Nucleus accumbens (tissue), 56 donors: ENCODE measurements around the gene SSX2IP.

Experiments
- DNase-seq, 56 donors: peaks; one replicate each; lab custom pipeline; 2025; lab: John Stamatoyannopoulos, UW

SSX2IP gene

DNA sequence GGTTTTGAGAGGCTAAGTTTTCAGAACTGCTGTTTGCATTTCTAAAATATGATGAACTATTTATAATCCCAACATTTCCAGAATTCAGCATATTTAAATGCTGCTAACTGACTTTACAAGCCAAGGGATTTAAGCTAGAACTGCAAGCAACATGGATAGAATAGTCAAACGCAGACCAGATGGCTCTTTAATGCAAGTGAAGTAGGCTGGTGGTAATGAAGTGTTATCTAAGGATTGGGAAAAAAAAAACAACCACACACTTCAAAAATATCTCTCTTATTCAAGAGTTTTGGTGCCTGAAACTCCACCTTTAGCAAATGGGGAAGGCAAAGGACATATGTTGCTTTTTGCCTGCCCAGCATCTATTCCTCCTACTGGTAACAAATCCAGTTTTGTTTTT is 20.9 kb upstream of the SSX2IP start:
- no peak for DNase-seq

- no peak for DNase-seq
These were observed 18.9 kb upstream of the SSX2IP start for GRCh38 chr1:84709131-84709530.

GRCh38 chr1:84708031-84708430 is 17.8 kb upstream of the SSX2IP start:
- no peak for DNase-seq

- DNase-seq, result no peak
These were observed 15.3 kb upstream of the SSX2IP start for GRCh38 chr1:84705513-84705912.

- no peak for DNase-seq
These were observed 14.7 kb upstream of the SSX2IP start for GRCh38 chr1:84704872-84705417.

DNA sequence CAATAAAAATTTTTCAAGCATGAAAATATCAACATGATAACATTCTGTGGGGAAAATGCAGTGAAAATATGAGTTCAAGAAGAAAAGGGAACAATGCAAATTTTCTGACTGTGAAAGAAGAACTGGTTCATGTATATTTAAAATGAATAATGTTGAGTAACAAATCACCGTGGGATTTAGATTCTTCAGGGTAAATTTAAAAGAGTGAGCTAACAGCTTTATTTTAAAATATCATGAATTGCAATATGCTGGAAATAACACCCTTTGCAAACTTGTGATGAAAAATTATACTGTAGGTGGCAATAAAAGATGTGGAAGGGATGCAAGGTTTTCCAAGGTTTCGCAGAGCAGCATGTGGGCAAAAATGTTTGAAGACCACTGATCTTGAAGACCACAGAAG is 13.2 kb upstream of the SSX2IP start:
- no peak for DNase-seq

GRCh38 chr1:84702143-84702542 is 11.9 kb upstream of the SSX2IP start:
- no peak for DNase-seq

GRCh38 chr1:84701376-84701775 is 11.1 kb upstream of the SSX2IP start:
- DNase-seq, result no peak

- DNase-seq, result no peak
These were observed 9.8 kb upstream of the SSX2IP start for GRCh38 chr1:84700070-84700469.

DNA sequence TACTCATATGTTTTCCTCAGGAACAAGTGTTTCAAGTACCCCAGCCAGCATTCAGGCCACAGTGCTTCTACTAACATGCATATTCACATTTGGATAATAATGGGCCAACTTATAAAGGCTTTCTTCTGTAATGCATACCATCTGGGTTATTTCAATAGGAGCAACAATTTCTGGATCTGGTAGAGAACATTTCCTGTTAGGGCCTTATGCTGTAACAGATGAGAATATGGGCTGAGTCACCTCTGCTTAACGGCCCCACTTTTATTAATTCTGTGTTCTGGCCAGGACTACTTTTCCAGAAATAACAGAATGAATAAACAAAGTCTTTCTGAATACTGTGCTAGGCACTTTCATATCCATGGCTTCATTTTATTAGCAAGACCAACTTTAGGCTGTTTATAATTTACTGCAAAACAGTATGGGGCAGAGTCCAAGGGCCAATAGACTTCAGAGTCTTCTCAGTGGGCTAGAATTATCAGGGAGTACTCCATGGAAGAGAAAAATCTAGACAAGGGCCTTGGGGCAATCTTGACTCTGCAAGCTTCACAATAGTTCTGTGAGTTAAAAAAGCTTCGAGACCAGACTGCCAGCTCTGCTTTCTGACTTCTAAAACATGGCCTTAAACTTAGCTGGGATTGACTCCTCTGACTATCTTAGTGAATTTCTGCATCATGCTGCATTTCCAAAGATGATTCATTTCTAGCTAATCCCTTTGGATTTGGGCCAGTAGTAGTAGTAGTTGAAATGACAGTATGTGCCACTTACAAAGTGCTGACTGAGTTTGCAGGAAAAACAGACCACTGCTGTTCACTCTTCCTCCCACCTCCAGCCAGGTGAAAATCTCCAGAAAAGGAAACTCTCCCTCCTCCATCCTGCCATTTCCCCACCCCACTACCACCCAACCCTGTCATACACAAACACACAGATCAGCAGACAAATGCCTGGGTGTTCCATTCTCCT is 8.2 kb upstream of the SSX2IP start:
- peak in 1 of 56 donors; percentile 18 for DNase-seq

- no peak for DNase-seq
These were observed 3.5 kb upstream of the SSX2IP start for GRCh38 chr1:84693785-84694184.

DNA sequence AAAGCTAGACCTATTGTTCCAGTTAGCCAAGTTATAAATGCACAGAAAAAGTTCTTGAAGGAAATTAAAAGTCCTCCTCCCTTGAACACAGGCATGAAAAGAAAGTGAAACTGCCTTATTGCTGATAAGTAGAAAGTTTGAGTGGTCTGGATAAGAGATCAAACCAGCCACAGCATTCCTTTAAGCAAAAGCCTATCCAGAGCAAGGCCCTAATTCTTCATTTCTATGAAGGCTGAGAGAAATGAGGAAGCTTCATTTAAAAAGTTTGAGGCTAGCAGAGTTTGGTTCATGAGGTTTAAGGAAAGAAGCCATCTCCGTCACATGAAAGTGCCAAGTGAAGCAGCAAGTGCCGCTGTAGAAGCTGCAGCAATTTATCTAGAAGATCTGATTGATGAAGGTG is 2.7 kb upstream of the SSX2IP start:
- no peak for DNase-seq

DNA sequence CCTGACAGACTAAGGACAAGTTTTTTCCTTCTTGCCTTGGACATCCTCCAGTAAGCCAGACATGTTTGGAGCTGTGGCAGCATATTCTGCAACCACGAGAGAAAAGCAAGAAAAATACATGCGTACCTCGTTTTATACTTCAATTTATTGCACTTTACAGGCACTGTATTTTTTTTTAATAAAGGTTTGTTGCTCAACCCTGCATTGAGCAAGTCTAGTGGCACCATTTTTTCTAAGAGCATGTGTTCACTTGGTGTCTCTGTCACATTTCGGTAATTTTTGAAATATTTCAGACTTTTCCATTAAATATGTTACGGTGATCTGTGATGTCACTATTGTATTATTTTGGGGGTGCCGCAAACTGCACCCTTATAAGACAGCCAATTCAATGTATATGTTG is 2.1 kb upstream of the SSX2IP start:
- DNase-seq, result no peak

DNA sequence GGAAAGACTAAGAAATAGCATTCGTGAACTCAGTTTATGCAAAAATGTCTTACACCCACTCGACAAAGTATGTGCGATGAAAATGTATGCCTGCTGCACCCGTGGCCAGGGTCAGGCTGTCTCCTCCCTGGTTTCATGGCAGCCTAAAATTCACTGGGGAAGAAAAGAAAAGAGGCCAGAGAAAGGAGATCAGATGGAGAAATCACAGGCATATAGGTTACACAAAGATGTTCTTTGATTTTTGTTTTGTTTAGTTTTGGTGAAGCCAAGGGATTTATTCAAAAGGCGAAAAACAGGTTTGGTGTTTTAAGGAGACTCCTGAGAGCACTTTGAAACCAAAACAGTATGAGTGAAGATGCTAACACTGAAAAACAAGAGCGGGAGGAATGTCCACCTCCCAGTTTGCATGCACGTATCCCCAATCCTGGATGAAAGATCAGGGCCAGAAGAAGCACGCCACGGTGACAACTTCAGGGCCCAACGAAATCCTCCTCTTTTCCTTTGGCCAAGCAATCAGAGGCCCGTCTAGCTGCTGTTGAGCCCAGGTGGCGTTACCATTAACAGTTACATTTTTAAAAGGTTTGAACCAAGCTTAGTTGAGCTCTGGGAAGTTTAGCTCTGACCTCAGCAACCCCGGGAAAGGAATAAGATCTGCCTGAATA is 992 bp upstream of the SSX2IP start:
- peak in 2 of 56 donors; percentile 56 to 57 for DNase-seq

- DNase-seq, result peak in 53 of 56 donors; percentile 10 to 88 (median 68)
These were observed 506 bp downstream of the SSX2IP start for GRCh38 chr1:84689514-84690396.

DNA sequence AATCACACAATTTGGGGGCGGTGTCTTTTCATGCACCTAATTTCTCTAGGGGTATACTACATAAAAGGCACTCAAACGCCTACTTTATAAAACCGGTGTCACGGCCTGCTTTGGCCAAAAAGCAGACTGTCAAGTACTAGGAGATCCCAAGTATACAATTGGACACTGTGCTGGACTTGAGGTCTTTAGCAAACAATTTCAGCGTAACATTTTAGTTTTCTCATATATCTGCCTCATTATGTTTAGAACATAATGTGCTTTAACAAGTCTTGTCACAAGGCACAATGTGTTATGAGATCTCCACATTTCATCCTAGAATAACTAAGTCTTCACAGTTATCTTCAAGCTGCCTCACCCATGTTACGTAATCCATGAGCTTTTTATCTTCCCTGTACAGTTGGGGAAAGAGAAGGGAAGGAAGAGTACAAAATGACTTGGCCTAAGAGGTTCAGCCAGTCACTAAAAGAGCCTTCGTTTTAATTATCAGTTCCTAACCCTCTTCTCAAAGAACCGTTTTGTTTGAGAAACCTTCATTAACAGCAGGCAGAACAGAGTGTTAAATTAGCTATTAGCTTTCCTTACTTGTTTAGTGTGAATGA is 1.7 kb downstream of the SSX2IP start:
- DNase-seq, result no peak

- DNase-seq, result no peak
These were observed 2.4 kb downstream of the SSX2IP start for GRCh38 chr1:84687714-84688462.

GRCh38 chr1:84686223-84686622 is 4.0 kb downstream of the SSX2IP start:
- no peak for DNase-seq

DNA sequence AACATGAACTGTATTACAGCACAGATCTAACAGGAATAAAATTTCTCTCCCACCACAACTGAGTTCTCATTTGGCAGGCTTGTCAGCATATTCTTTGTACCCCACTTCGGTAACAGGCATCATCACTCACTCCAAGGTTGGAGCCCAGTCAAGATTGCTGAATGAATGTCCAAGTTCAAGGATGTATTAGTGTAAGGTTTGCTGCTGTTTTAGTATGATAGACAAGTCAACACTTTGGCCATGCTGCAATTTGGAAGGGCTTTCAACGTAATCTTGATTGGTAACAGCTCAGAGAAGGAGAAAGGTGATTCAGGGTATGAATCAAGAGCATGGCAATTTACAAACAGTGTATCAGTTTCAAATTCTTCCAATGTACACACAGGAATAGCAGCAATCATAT is 6.8 kb downstream of the SSX2IP start:
- DNase-seq, result no peak
